Lower leg skin (tissue), 4 donors: ENCODE data around the gene SNX3. TPM values are rescaled to one million over a fixed set of nuclear protein-coding genes. Genes with fewer than 3 reads are reported as not detected.

Experiments
- DNase-seq, 2 donors: peaks; one replicate each; pipeline ENCODE4 v3.0.0-alpha.2; 2019; ENCODE audit warnings: low spot score in 2 of 2
- H3K4me3 ChIP-seq: fragments of 200-600 bp; sonication (generic); 2 replicates; pipeline ENCODE4 v1.5.1; 2017; ENCODE audit warnings: mild to moderate bottlenecking, low read depth; ENCODE audit not compliant: poor library complexity, severe bottlenecking
- POLR2A ChIP-seq, 2 donors: fragments of 450-650 bp; IDR thresholded peaks; one replicate each; pipeline ENCODE4 v1.6.1; 2016 to 2017; ENCODE audit warnings: antibody characterized with exemption in 2 of 2, mild to moderate bottlenecking in 1 of 2, moderate library complexity in 1 of 2
- WGBS, 2 donors: methylation state at CpG; one replicate each; pipeline ENCODE4 v1.1.5; 2018; 5-methylcytosine and 5-hydroxymethylcytosine counted together
- intact Hi-C: fragments of 100-400 bp; cut with DNase I; formaldehyde crosslinking; loops from one replicate; pipeline ENCODE4 v1.15.0; 2023; ENCODE audit warnings: low total_unique reads
- total RNA-seq, 4 donors: library from RNA; depleted of rRNA; stranded (reverse); fragments of >200 nt; gene quantifications; one replicate each; pipeline ENCODE4 v1.1.0, GENCODE V29; 2016
- TF ChIP-seq, protein P1 (sequence below), 3 donors: fragments of 450-650 bp; IDR thresholded peaks; one replicate each; pipeline ENCODE4 v1.5.1; 2016; ENCODE audit warnings: antibody characterized with exemption in 3 of 3, mild to moderate bottlenecking in 3 of 3, moderate library complexity in 2 of 3

The SNX3 gene
- total RNA-seq, 4 donors from 2014 or later, result 94.6 to 127 (median 100) TPM

DNA sequence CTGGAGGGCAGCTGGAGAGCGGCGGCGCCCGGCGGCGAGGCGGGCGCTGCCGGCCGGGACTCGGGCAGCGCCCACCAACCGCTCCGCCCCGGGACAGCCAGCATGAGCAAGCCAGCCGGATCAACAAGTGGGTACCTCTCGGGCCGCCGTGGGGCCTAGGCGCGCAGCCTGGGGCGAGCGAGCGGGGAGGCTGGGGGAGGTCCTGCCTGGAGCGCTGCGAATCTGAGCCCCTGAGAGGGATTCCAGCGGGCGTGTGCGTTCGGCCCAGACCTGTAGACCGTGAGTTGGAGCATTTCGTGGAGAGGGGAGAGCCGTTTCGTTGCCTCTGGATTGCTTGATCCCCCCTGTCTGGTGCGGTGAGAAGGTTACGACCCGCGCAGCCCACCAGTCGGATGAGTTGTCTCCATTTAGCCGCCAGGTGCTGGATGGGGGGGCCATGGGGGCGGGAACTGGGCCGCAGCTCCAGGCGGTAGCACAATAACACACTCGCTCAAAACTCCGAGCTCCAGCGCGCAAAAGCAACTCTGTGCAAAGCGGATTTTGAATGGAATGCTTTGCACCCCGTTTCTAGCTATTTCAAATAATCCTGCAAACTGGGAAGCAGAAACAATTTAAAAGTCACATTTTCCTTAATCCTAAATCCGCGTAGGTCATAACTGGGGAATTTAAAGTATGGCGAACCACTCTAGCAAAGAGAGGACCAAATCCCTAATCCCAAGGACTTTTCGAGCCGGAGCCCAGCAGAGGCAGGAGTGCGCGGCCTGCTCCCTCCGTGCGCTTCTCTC is 94.0 kb downstream of the SNX3 start:
- H3K4me3 ChIP-seq, result no peak overlapping the region
- no peak for DNase-seq
- intact Hi-C loops, result no loop called here
- TF ChIP-seq, protein P1, sequence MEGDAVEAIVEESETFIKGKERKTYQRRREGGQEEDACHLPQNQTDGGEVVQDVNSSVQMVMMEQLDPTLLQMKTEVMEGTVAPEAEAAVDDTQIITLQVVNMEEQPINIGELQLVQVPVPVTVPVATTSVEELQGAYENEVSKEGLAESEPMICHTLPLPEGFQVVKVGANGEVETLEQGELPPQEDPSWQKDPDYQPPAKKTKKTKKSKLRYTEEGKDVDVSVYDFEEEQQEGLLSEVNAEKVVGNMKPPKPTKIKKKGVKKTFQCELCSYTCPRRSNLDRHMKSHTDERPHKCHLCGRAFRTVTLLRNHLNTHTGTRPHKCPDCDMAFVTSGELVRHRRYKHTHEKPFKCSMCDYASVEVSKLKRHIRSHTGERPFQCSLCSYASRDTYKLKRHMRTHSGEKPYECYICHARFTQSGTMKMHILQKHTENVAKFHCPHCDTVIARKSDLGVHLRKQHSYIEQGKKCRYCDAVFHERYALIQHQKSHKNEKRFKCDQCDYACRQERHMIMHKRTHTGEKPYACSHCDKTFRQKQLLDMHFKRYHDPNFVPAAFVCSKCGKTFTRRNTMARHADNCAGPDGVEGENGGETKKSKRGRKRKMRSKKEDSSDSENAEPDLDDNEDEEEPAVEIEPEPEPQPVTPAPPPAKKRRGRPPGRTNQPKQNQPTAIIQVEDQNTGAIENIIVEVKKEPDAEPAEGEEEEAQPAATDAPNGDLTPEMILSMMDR (IDR thresholded peaks at IDR 0.05), result no peak
- TF ChIP-seq POLR2A (IDR thresholded peaks at IDR 0.05), result no peak
- WGBS, 2 donors, result 11 to 24% methylated on average over 20 to 40 of the region's 58 CpGs

DNA sequence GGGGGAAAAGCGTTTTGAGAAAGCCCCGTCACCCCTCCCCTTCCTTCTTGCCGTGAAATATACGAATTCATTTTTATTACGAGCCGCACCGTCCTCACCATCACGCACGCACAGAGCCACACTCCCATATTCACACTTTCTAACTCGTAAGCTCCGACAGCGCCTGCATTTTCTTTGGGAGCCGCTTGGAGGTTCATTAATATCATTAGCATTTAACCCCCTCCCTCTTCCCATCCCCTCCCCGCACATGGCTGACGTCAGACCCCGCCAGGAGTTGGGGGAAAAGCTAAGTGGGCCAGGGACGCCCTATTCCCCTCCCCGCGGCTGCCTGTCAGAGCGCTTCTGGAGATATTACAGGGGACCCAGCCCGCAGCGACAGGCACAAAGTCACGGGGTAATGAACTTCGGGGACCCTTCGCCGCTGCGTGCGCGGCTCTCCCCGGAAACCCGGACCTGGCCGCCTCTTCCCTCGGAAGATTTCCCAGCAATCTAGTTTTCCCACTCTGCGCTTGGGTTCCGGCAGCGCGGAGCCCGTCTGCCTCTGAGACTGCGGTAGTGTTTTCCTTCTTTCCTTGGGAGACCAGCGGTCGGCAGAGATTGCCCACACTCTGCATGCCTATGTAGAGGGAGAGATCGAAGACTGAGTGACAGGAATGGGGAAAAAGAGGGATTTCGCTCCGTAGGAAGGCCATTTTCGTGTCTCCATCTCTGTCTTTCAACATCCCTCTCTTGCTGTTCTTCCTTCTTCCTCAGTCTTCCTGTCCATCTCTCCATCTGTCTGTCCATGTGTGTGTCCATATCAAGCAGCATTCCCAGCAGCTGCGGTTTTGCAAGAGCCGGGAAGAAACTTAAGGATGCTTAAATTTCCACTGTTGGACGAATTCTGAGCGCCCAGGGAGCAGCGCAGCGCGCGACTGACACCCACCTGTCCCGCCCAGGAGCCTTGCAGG is 94.9 kb downstream of the SNX3 start, which contains the start of gene NR2E1:
Gene NR2E1 (plus strand): TSS at position 309 of the 950 bp plus-strand sequence. CDS start 744 bp downstream, outside the sequence.
- WGBS, 2 donors, result 3% methylated on average over 54 of the region's 54 CpGs
- H3K4me3 ChIP-seq, result no peak within 1 kb of the TSS
- TF ChIP-seq, protein P1 (IDR thresholded peaks at IDR 0.05), result no peak
- no peak for TF ChIP-seq POLR2A (IDR thresholded peaks at IDR 0.05)
- intact Hi-C loops, result no loop called here
- DNase-seq, result no peak

GRCh38 chr6:108164815-108165706 is 95.8 kb downstream of the SNX3 start:
- 6 to 8% methylated on average over 58 to 69 of the region's 69 CpGs for WGBS, 2 donors
- TF ChIP-seq, protein P1 (IDR thresholded peaks at IDR 0.05), result no peak
- no peak overlapping the region for H3K4me3 ChIP-seq
- intact Hi-C loops, result no loop called here
- no peak for DNase-seq

DNA sequence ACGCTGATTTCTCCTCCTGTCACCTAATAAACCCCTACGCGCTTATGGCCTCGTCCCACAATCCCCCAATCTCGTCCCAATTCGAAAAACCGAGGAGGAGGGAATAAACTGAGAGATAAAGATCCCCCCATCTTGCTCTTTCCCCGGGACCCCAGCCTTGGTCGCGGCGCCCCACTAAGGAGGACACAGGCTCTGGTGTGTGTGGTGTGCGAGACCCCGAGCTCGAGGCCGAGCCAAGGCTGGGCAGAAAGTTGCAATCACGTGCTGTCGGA is 96.4 kb downstream of the SNX3 start:
- intact Hi-C loops, result no loop called here
- no peak for DNase-seq
- TF ChIP-seq, protein P1 (IDR thresholded peaks at IDR 0.05), result no peak
- TF ChIP-seq POLR2A (IDR thresholded peaks at IDR 0.05), result no peak
- WGBS, 2 donors, result 2 to 3% methylated on average over 17 of the region's 17 CpGs
- H3K4me3 ChIP-seq, result no peak overlapping the region
